ENCODE measurements around the gene AGRN. TPM values are rescaled to one million over a fixed set of nuclear protein-coding genes. Genes with fewer than 3 reads are reported as not detected.
"Not testable (repeated sequence)": the region's sequence is repeated elsewhere in the genome, so short reads cannot be mapped to it uniquely, and the experiment has no call there.

Gene AGRN
- total RNA-seq, 1 experiment from 2014 or later = 446 TPM

DNA sequence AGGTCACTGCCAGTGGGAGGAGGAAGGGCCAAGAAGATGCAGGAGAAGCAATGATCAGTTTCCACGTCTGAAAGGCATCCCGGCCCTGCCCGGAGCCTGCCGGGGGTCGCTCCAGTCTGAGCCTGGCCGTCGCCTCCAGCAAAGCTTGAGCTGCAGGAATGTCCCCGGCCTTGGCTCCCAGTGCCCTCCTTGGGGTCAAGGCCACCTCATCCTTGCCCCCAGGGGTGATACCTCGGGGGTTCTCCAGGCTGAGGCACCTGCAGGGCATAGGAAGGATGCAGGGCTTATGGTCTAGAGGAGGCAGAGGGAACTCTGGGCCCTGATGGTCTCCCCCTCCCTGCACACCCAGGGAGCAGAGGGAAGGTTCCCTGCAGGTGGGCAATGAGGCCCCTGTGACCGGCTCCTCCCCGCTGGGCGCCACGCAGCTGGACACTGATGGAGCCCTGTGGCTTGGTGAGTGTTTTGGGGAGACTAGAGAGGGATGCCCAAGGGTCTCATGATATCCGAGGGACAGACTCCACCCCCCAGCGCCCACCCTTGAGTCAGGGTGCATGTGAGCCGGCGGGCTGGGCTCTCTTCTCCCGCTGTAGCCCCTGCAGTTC, 34.3 kb downstream of the AGRN start:
- DNase-seq = no peak
- no peaks in the 10 kb centered on the region for H3K9me3 Mint-ChIP-seq (ENCODE audit: low read depth, unreplicated experiment)
- H3K27me3 Mint-ChIP-seq (ENCODE audit: unreplicated experiment) = no peaks in the 10 kb centered on the region
- H3K4me3 Mint-ChIP-seq (ENCODE audit: low read depth, unreplicated experiment) = no peak overlapping the region
- H3K36me3 Mint-ChIP-seq (ENCODE audit: insufficient read depth, unreplicated experiment) = peaks cover 67% of the 10 kb centered on the region
- intact Hi-C loops (cut with micrococcal nuclease; ENCODE audit: unreplicated experiment) = no loop called here
- TF ChIP-seq, protein P1, sequence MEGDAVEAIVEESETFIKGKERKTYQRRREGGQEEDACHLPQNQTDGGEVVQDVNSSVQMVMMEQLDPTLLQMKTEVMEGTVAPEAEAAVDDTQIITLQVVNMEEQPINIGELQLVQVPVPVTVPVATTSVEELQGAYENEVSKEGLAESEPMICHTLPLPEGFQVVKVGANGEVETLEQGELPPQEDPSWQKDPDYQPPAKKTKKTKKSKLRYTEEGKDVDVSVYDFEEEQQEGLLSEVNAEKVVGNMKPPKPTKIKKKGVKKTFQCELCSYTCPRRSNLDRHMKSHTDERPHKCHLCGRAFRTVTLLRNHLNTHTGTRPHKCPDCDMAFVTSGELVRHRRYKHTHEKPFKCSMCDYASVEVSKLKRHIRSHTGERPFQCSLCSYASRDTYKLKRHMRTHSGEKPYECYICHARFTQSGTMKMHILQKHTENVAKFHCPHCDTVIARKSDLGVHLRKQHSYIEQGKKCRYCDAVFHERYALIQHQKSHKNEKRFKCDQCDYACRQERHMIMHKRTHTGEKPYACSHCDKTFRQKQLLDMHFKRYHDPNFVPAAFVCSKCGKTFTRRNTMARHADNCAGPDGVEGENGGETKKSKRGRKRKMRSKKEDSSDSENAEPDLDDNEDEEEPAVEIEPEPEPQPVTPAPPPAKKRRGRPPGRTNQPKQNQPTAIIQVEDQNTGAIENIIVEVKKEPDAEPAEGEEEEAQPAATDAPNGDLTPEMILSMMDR (IDR thresholded peaks at IDR 0.05; ENCODE audit: unreplicated experiment) = no peak
- CTCF ChIA-PET = no interaction called here
- no peak overlapping the region for H3K27ac Mint-ChIP-seq (ENCODE audit: unreplicated experiment)
- no TSS peak for BruUV-seq (replicated peaks)
- H3K4me1 Mint-ChIP-seq (ENCODE audit: low read depth, unreplicated experiment) = no peaks in the 10 kb centered on the region

DNA sequence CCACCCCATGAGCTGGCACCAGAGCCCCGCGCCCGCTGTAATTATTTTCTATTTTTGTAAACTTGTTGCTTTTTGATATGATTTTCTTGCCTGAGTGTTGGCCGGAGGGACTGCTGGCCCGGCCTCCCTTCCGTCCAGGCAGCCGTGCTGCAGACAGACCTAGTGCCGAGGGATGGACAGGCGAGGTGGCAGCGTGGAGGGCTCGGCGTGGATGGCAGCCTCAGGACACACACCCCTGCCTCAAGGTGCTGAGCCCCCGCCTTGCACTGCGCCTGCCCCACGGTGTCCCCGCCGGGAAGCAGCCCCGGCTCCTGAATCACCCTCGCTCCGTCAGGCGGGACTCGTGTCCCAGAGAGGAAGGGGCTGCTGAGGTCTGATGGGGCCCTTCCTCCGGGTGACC, 35.1 kb downstream of the AGRN start:
- DNase-seq = no peak
- TF ChIP-seq, protein P1 (IDR thresholded peaks at IDR 0.05; ENCODE audit: unreplicated experiment) = no peak
- no TSS peak for BruUV-seq (replicated peaks)
- Mint-ChIP-seq H3K4me3 (ENCODE audit: low read depth, unreplicated experiment) (no peak overlapping the region), H3K9me3 (ENCODE audit: low read depth, unreplicated experiment) (no peaks in the 10 kb centered on the region), H3K27me3 (ENCODE audit: unreplicated experiment) (no peaks in the 10 kb centered on the region), H3K27ac (ENCODE audit: unreplicated experiment) (no peak overlapping the region), H3K36me3 (ENCODE audit: insufficient read depth, unreplicated experiment) (peaks cover 73% of the 10 kb centered on the region), H3K4me1 (ENCODE audit: low read depth, unreplicated experiment) (no peaks in the 10 kb centered on the region)
- intact Hi-C loops (cut with micrococcal nuclease; ENCODE audit: unreplicated experiment) = loop anchor here (5.0 kb wide), 1 partner anchor 33 kb away; the partner anchor contains the start of gene AGRN
- CTCF ChIA-PET = no interaction called here

DNA sequence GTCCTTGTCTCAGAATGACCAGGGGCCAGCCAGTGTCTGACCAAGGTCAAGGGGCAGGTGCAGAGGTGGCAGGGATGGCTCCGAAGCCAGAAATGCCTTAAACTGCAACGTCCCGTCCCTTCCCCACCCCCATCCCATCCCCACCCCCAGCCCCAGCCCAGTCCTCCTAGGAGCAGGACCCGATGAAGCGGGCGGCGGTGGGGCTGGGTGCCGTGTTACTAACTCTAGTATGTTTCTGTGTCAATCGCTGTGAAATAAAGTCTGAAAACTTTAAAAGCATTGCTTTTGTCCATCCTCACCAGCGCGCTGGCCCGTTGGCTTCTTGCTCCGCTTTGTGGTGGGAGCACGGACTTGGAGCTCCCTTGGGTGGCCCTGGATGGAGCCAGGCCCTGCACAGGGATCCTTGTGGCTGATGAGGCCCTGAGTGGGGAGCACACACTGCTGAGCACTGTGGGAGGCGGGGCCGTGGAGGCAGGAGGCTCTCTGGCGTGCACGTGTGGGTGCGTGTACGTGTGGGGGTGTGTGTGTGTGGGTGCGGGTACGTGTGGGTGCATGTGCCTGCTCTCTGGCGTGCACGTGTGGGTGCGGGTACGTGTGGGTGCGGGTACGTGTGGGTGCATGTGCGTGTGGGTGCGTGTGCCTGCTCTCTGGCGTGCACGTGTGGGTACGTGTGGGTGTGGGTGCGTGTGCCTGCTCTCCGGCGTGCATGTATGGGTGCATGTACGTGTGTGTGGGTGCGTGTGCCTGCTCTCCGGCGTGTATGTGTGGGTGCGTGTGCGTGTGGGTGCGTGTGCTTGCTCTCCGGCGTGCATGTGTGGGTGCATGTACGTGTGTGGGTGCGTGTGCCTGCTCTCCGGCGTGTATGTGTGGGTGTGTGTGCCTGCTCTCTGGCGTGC, 36.2 kb downstream of the AGRN start:
- TF ChIP-seq, protein P1 (IDR thresholded peaks at IDR 0.05; ENCODE audit: unreplicated experiment) = no peak
- no peak overlapping the region for H3K27ac Mint-ChIP-seq (ENCODE audit: unreplicated experiment)
- DNase-seq = no peak
- intact Hi-C loops (cut with micrococcal nuclease; ENCODE audit: unreplicated experiment) = loop anchor here (5.0 kb wide), 1 partner anchor 34 kb away; the partner anchor contains the start of gene AGRN
- no TSS peak for BruUV-seq (replicated peaks)
- no peaks in the 10 kb centered on the region for H3K27me3 Mint-ChIP-seq (ENCODE audit: unreplicated experiment)
- H3K4me1 Mint-ChIP-seq (ENCODE audit: low read depth, unreplicated experiment) = no peaks in the 10 kb centered on the region
- H3K9me3 Mint-ChIP-seq (ENCODE audit: low read depth, unreplicated experiment) = no peaks in the 10 kb centered on the region
- peaks cover 83% of the 10 kb centered on the region for H3K36me3 Mint-ChIP-seq (ENCODE audit: insufficient read depth, unreplicated experiment)
- no peak overlapping the region for H3K4me3 Mint-ChIP-seq (ENCODE audit: low read depth, unreplicated experiment)
- CTCF ChIA-PET = no interaction called here

DNA sequence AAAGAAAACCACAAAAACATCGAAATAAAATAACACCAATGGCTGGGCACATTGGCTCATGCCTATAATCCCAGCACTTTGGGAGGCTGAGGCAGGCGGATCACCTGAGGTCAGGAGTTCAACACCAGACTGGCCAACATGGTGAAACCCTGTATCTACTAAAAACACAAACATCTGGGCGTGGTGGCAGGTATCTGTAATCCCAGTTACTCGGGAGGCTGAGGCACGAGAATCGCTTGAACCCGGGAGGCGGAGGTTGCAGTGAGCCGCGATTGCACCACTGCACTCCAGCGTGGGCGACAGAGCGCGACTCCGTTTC, 37.8 kb downstream of the AGRN start:
- H3K4me1 Mint-ChIP-seq (ENCODE audit: low read depth, unreplicated experiment); H3K27me3 Mint-ChIP-seq (ENCODE audit: unreplicated experiment); H3K27ac Mint-ChIP-seq (ENCODE audit: unreplicated experiment); DNase-seq; H3K9me3 Mint-ChIP-seq (ENCODE audit: low read depth, unreplicated experiment); BruUV-seq (replicated peaks): not testable (repeated sequence)
- H3K4me3 Mint-ChIP-seq (ENCODE audit: low read depth, unreplicated experiment) = peak overlapping the region; percentile 73
- intact Hi-C loops (cut with micrococcal nuclease; ENCODE audit: unreplicated experiment) = loop anchor here (5.0 kb wide), 1 partner anchor 35 kb away; the partner anchor contains the start of gene AGRN
- peaks cover 81% of the 10 kb centered on the region for H3K36me3 Mint-ChIP-seq (ENCODE audit: insufficient read depth, unreplicated experiment)
- CTCF ChIA-PET = interaction anchor here (0.6 kb wide), 1 partner anchor 719 kb away, joined by 4 read pairs; no protein-coding TSS in a partner anchor
